Stimulated activated CD4-positive, alpha-beta T cell treated with anti-CD3 and anti-CD28 coated beads, Interleukin-12 subunit alpha, Interleukin-12 subunit beta, amount 100 ng/mL, for 4 hours (primary cell): ENCODE data around the gene SEMA5A.

Source experiments
- DNase-seq: peaks from one replicate; pipeline ENCODE4 v3.0.0-alpha.2; 2020

SEMA5A gene

GRCh38 chr5:9547122-9547947 is 1.5 kb upstream of the SEMA5A start:
- DNase-seq: no peak

GRCh38 chr5:9545136-9545991 is 511 bp downstream of the SEMA5A start:
- no peak for DNase-seq

- peak; percentile 42 for DNase-seq
Observed at GRCh38 chr5:9544502-9545135, 1.3 kb downstream of the SEMA5A start.

- no peak for DNase-seq
Observed at GRCh38 chr5:9544056-9544455, 1.8 kb downstream of the SEMA5A start.

- DNase-seq: no peak
Observed at GRCh38 chr5:9543311-9543920, 2.5 kb downstream of the SEMA5A start.

GRCh38 chr5:9540791-9541190 is 5.1 kb downstream of the SEMA5A start:
- no peak for DNase-seq

- no peak for DNase-seq
Observed at GRCh38 chr5:9538504-9538903, 7.4 kb downstream of the SEMA5A start.

- no peak for DNase-seq
Observed at GRCh38 chr5:9537223-9538141, 8.4 kb downstream of the SEMA5A start.

GRCh38 chr5:9536717-9537116 is 9.2 kb downstream of the SEMA5A start:
- no peak for DNase-seq

- no peak for DNase-seq
Observed at GRCh38 chr5:9534881-9535517, 10.9 kb downstream of the SEMA5A start.

GRCh38 chr5:9533562-9534364 is 12.1 kb downstream of the SEMA5A start:
- DNase-seq: no peak

GRCh38 chr5:9533096-9533495 is 12.8 kb downstream of the SEMA5A start:
- DNase-seq: no peak

GRCh38 chr5:9529513-9529912 is 16.4 kb downstream of the SEMA5A start:
- DNase-seq: no peak

GRCh38 chr5:9529041-9529480 is 16.8 kb downstream of the SEMA5A start:
- no peak for DNase-seq

GRCh38 chr5:9524941-9525340 is 20.9 kb downstream of the SEMA5A start:
- no peak for DNase-seq

GRCh38 chr5:9523090-9523823 is 22.6 kb downstream of the SEMA5A start:
- no peak for DNase-seq

GRCh38 chr5:9519537-9519936 is 26.3 kb downstream of the SEMA5A start:
- DNase-seq: no peak

- DNase-seq: no peak
Observed at GRCh38 chr5:9516591-9516990, 29.3 kb downstream of the SEMA5A start.

- no peak for DNase-seq
Observed at GRCh38 chr5:9515436-9515835, 30.4 kb downstream of the SEMA5A start.

- DNase-seq: no peak
Observed at GRCh38 chr5:9514968-9515367, 30.9 kb downstream of the SEMA5A start.
